SU-DHL-6 (cell line): ENCODE measurements around the gene SPOCK1.

ENCODE experiments used
- EZH2phosphoT487 ChIP-seq: fragments of 200-600 bp; sonication (generic), shearing (Covaris generic); conservative IDR thresholded peaks from 2 replicates; pipeline ENCODE4 v1.6.1; 2018; ENCODE audit warnings: mild to moderate bottlenecking, antibody characterized with exemption, low read length, moderate library complexity, mixed read lengths
- TF ChIP-seq, protein P1 (sequence below): fragments of 200-600 bp; sonication (generic); IDR thresholded peaks from one replicate; pipeline ENCODE4 v1.5.1; 2017; ENCODE audit warnings: antibody characterized with exemption, mild to moderate bottlenecking, low read length, moderate library complexity; ENCODE audit not compliant: insufficient read depth, poor library complexity, severe bottlenecking

- TF ChIP-seq, protein P1, sequence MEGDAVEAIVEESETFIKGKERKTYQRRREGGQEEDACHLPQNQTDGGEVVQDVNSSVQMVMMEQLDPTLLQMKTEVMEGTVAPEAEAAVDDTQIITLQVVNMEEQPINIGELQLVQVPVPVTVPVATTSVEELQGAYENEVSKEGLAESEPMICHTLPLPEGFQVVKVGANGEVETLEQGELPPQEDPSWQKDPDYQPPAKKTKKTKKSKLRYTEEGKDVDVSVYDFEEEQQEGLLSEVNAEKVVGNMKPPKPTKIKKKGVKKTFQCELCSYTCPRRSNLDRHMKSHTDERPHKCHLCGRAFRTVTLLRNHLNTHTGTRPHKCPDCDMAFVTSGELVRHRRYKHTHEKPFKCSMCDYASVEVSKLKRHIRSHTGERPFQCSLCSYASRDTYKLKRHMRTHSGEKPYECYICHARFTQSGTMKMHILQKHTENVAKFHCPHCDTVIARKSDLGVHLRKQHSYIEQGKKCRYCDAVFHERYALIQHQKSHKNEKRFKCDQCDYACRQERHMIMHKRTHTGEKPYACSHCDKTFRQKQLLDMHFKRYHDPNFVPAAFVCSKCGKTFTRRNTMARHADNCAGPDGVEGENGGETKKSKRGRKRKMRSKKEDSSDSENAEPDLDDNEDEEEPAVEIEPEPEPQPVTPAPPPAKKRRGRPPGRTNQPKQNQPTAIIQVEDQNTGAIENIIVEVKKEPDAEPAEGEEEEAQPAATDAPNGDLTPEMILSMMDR = no peak
- TF ChIP-seq EZH2phosphoT487 = no peak
Measured at GRCh38 chr5:137190031-137190430, 309.1 kb downstream of the SPOCK1 start.
